G401.6 (cell line): ENCODE data around the gene CELF2.

ENCODE experiments used
- FAIRE-seq: peaks from 2 replicates; lab custom pipeline; 2012; peaks lifted over from hg19 to GRCh38; lab: Jason Lieb, UNC

CELF2 gene

DNA sequence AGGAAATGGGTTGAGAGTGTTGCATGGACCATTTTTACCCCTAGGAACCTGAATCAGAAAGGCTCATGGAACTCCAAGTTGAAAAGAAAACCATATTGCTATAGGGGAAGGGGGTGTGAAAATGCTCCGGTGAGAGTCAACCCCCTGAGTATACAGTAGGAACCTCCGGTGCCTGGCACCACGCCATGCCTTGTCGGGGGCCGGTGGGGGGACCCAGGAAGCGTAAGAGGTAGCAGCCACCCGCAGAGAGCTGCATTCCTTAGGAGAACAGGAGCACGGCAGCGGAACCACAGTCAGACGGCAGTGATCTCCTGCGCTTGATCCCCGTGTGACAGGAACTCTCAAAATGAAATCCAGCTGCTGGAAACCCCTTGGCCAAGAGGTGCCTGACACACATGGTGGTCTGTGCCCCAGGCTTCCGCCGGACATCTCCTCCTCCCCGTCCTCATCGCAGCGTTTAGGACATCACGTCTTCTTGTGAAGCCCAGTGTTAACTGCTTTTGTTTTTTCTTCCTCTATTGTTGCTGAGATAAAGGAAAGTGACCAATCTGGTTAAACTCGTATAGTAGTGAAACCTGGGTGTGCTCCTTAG lies 186.8 kb downstream of the CELF2 start:
- no peak for FAIRE-seq

DNA sequence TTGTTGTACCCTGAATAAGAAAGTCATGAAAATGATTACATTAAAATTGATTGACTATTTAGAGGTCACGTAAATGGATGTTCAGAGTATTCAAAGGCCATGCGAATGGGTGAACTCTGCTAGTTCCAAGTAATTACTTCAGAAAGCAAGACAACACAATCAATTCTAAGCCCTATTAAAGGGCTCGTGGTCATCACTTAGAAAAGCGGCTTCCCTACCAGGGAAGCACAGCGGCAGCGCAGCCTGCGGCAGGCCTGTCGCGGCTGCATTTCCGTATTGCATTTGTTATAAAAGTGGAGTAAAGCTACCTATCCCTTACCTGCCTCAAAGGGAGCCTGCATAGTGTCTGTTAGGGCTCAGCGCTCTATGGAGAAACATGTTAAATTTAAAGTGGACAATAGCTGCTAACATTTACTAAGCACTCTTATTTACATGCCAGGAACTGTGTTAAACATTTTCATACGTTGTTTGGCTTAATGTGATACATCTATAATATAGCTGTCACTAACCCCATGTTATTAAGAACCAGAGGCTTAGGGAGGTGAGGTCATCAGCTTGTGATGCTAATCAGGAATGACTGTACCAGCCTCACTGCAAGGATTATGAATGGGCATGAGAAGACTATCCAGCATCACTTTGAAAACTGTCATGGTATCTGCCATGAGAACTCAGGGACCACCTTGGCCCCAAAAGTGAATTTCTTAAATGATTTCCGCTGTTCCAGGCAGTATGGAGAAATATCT lies 187.5 kb downstream of the CELF2 start:
- FAIRE-seq, result no peak

DNA sequence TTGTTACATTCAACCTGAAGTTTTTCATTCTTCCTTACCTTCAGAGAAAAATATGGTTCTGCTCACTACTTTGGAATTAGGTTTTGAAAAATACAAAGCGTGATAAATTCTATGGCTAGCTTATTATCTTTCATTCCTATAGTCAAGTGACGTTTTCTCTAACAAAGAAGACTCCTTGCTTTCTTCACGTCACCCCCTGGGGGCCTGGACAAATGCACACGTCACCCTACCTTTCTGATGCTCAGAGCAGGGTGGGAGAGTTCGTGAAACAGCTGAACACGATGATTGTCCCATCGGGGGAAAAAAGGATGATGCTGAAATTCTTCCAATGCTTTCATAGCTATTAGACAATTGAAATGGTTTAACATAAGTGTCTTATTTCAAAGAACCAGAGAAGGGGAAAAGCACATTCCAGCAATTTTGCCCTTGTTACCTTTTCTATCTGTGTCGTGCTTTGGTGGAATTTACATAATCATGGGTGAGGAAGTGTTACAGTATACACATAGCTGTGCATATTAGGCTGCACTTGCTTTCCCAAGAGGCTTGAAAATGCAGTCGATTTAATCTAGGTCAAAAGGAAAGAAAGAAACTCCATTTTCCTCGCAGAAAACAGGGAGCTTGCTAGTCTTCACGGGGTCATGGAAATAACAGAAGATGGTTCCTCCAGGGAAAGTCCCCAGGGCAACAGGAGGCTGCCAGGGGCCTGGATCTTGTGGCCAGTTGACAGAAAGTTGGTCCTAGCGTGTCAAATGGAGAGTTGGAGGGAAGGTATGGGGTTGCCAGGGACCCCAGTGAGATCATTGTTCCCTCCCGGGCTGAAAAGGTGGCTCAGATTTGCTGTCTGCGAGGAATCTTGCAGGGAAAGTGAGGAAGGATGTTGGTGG lies 189.2 kb downstream of the CELF2 start:
- FAIRE-seq, result no peak

DNA sequence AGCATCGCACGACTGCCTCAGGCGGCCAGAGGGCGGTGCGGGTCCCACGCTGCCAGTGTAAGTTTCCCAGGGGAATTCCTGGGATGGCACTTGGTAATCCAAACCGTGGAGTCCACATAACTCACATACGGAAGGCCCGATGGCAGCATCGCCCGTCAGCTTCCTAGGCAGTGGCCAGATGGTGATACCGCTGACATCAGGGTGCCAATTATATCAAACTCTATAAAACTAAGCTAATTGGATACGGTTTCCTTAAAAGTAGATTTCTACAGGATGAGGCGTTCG lies 189.8 kb downstream of the CELF2 start:
- FAIRE-seq, result no peak

DNA sequence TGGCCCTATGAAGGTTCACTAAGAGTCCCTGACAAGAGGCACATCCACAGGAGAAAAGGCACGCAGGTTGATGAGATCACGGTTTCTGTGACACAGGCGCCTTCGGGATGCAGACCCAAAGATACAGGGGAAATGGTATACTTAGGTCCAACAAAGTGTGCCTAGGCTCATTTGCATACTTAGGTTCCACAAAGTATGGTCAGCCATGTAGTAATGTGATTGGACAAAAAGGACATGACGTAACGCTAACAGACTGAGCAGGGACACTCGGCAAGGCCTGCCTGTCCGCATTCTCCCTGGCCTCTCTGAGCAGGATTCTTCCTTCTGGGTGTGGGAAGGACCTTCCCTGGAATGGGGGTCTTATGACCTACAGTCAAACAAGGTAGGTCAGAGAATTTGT lies 190.6 kb downstream of the CELF2 start:
- no peak for FAIRE-seq

DNA sequence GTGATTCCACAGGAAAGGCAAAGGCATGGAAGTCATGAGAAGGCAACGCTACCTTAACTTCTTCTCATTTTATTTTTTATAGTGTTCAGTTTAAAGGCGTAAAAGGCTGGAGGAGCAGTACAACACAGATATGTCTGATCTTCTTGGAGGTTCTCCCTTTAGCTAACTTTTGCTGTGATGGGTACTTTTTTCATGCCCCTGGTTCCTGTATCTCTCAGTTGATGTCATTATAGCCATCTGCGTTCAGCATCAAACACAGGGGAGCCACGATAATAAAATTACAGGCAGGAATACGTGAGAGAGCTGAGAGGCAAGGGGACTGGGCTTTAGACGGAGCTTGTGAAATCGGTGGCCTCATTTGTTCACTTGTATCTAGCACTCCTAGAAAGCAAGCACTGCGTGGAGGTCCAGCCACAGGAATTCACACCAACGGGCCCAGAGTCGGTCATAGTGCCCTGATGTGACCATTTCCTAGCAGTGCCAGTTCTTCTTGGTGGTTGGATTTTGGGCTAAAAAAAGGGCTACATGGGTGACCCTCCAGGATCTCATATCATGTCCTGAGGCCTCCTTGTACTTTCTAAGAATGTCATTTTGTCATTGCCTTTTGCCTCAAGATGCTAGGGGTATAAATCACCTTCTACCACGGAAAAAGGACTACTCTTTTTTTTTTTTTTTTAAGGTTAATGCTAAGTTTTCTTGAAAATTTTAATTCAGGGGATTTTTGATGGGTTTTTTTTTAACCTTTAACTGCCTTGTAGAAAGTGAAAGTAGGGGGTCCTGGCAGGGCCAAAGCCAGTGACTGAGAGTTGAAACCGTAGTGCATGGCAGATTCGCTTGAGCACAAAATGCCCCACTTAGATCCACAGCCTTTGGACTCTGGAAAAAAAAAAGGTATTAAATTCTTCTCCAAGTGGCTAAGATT lies 191.5 kb downstream of the CELF2 start:
- no peak for FAIRE-seq

DNA sequence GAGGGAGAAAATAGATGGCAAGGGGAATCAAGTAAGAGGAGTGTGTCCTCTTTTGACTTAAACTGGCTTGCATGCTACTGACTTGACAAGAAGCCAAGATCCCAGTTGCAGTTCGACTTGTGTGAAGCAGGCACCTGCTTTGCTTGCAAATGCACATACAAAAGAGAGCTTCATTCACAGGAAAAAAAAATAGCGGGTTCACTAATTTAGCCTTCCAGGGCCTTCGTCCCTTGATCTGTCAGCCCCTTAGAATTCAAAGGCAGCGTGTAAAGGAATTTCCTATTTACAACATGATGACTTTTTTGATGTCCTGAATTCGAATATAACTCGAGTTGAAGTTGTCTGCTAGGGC lies 192.1 kb downstream of the CELF2 start:
- FAIRE-seq, result no peak

DNA sequence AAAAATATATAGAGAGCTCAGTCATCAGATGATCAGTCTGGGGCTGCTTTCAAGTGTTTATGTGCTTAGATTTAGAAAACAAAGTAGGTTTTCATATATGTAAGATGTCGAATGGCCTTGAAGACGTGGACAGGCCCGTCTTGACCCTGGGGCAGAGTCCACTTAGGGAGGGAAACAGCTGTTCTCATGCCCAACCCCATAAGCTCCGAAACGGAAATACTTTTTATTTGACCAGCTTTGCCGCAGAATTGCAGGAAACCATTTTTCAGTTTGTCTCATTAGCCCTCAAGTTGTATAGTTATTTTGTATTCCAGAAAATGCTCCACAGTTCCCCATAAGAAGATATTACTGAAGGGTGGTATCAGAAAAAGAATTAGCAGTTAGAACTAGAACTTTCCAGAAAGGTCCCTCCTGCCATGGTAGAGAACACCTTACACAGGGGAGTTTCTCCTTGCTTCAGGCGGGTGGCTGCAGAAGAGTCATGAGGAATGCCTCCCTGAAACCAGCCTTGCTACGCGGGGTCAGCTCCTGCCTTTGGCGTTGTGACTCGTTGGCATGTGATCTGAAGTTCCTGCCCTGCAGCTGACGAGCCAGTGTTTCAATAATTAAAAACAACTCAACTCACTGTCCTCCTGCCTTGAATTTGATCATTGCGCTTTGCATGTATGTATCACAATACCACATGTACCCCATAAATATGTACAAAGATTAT lies 192.7 kb downstream of the CELF2 start:
- no peak for FAIRE-seq

DNA sequence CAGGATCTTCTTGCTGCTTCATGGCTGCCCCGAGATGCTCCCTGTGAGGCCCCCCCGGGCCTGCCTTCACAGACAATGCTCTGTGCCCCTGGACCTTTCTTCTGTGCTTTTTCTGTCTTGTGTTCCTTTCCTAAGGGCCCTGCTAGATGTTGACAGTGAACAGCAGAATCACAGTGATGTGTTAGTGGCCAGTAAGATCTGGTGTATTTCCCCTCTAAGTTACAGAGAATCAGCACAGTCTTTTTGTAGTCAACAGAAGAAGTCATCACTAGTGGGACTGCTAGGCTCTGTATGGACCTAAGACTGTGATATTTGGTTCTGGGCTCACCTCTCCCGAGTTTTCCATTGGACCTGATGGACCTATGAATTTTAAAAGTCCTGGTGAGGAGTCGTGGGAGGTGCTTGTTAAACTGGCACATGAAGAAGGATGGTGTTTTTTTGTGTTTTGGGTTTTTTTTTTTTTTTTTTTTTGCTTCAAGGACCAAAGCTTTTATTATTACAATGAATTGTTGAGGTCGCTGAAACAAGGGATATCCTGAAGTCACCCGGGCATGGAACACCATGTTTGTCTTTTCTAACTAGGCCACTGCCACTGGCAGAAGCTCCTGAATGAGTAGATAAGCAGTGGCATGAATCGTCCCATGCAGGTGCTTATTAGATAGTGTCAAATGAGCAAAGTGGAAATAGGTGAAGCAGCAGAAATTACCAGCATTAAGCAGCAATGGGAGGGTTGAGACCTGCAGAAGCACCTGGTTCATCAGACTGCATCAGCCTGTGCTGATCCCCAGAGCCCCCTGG lies 194.8 kb downstream of the CELF2 start:
- FAIRE-seq, result no peak

DNA sequence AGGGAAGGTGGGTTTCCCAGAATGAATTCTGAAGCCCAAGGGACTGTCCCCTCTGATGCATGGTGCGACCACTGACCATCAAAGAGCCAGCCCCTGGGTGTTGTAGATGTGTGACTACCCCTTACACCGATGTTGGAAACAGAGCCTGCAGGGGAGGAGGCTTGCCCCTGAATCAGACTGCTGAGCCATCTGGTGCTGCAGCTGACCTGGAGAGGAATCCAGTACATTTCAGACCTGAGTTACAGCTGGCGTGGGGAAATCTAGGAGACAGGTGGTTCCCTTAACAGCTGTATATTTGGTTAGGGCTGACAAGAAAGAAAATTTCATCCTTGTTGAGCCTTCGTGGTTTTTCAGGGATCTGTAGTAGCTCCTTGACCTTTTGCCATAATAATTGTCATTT lies 195.5 kb downstream of the CELF2 start:
- FAIRE-seq, result no peak

DNA sequence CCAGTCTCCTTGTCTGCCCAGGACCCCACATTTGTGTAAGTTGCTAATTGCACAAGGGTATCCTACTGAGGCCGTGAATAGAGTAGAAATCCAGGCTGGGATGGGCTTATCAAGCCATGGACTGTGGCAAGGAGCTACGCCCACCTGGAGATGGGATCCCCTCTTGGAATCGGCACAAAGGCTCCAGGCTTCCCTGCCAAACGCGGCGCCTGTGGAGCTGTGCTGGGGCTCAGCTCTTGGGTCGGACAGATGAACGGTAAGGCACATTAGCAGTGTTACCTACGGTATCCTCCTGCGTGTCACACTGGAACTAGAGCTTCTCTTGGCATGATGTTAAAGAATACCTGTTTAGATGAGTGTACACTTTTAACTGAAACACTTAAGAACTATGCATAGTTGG lies 196.7 kb downstream of the CELF2 start:
- no peak for FAIRE-seq

DNA sequence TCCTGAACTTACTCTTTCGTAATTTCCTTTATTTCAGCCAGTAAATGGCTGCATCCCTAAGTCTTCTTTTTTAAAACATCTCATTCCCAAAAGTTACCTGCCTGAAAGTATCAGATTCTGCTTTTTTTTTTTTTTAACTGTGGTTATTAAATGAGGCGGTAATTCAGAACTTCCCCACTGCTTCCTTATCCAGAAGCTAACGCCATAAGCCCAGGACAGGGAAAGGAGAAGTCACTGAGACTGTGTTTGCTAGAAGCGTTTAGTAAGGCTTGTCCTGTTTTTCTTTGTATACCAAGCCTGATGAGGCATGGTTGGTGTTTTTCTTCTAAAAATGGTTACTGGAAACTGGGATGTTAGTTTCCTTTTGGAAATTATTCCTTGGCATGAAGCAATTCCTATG lies 197.8 kb downstream of the CELF2 start:
- no peak for FAIRE-seq

DNA sequence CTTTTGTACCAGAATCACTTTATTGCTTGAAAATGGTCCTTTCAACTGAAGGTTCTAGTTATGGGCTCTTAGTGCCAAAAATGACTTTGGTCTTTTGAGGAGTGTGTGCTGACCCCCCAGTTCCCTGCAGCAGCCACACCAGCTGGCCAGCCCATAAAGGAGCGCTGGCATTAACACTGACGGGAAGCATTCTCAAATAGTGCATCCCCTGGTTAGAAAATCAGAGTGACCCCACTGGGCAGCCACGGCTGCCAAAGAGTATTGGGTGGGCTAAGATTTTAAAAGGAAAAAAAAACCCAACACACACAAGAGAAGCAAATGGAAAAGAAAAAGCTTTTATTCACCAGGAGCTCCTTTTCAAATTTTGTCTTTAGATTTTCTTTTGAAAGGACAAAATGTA lies 199.8 kb downstream of the CELF2 start:
- FAIRE-seq, result no peak

DNA sequence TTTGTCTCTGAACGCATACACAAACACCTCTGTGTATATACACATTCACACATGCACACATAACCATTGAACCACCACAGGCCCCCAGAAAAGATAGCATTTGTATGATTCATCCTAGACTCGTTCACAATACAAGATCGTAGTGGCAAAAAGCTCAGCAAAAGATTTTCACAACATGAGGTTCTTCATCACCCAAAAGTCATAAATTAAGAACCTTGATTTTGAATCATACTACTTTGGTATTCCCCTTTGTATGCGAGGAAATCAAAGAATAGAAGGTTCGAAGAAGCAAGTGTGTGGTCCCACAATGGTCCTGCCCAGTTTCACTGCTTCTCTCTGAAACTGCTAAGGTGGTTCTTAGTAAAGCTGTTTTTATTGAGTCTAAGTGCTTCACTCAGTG lies 200.7 kb downstream of the CELF2 start:
- FAIRE-seq, result no peak

DNA sequence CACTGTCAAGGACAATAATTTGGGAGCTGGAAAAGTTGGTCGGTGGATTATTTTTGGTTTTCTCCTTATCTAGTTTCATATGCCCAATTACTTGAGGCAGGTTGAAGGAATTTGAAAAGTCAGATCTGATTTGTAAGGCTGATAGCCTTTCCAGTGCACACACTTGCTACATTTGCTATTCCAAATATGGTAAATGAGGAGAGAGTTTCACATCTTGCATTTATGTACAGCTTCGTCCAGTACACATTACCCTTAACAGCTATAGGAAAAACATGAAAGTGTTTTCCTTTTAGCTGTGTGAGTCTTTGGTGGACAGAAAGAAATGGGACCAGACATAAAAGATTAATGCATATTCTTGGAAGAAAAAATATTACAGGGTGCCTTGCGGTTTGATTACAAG lies 201.8 kb downstream of the CELF2 start:
- FAIRE-seq, result no peak

DNA sequence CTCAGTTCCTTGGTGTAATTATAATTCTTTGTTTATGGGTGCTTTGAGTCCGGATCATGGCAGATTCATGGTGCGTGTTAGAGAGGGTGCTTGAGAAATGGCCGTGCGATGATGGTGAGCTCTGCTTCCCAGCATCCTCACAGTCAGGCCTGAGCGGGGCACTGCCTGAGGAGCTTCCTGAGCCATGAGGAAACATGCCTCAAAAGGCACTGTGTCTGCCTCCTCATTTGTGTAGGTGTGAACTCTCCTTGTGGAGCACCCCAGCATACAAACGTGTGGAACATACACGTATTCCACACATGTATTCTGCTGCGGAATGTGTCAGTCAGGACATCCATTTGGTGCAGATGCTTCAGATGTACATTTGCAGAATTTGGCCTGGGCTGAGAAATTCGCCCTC lies 205.4 kb downstream of the CELF2 start:
- no peak for FAIRE-seq

DNA sequence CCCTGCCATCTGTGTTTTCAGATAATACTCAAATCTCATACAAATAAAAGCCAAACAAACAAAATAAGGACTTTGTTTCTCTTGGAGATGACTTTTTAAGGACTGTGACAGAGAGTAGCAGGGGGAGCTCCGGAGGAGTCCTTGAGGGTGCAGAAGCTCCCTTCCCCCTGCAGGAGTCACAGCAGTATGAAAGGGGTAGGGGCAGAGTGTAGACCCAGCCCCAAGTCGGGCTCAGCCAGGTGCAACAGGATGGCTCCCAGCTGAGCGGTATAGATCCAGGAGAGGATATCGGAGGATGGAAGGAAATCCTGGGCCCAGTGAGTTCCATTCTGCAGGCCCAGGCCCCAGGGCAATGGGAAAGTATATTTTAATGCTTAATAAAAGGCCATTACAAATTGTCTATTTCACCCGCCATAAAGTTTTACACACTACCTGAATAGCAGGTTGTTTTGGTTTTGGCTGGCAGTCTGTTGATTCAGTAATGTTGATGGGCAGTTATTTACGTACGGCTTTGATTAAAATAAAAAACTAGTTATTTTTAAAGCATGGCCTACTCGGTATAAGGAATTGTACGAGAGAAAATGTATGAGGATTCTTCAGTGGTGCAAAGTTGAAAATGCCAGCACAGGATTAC lies 206.0 kb downstream of the CELF2 start:
- no peak for FAIRE-seq

DNA sequence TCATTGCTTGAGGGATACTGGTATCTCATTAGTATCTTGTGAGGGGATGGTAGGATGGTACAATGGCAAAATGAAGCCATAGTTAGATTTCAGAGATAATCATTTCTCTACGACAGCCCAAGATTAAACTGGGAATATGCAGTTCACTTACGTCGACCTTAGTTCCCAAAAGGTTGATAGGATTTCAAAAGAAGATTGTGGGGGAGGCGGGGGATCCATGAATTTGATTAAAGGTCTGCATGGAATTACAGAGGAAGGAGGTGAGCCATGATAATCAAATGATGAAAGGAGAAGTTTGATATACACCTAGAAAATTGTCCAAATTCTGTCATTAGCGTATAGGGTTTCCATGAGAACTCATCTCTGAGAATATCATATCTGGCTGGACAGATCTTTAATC lies 206.6 kb downstream of the CELF2 start:
- no peak for FAIRE-seq

DNA sequence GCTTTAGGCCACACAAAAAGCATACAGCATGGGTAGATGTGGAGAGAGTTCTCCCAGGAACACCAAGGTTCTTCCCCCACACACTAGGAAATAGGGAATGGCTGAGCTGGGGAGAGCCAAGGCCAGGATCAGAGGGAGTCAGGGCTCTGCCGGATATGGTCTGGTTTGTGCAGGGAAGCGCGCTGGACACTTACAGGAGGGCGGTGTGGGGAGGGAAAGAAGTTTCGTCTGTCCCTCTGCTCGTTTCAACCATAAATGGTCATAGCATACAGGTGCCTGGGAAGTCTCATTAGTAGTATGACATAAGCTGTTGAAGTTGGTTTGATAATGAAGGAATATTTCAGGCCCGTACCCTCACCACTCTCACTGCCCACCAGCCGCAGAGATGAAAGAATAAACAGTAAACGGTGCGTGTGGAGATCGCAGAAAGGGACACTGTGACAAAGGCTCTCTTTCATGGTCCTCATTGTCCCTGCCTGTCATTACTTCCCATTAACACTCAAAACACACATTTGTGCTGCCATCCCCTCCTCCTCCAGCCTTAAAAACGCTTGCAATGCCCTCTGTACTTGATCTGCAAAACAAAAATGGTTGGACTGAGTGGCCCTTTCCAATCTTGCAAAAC lies 207.2 kb downstream of the CELF2 start:
- no peak for FAIRE-seq

DNA sequence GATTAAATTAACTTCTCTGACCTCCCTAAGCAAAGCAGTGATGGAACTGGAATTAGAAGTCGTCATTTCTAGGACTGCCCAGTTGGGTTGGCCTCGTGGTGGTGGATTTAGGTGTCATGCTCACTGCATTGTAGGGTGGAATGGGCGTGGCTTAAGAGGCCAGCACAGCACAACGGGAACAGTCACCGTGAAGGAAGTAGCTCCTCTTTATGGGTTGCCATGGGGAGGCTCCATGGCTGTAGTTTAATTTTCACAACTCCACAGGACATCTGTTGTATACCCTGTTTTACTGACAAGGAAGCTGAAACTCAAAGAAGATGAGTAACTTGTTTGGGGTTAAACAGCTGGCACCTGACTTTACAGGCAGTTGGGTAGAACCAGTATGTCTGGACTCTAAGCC lies 208.3 kb downstream of the CELF2 start:
- no peak for FAIRE-seq
